Fibroblast of skin of back (primary cell): Measurements from ENCODE around the gene HOMEZ.

Experiments
- DNase-seq: peaks from one replicate; pipeline ENCODE4 v3.0.0-alpha.2; 2013

Gene HOMEZ

GRCh38 chr14:23307687-23308644 is 22.0 kb upstream of the HOMEZ start:
- DNase-seq = peak; percentile 30

GRCh38 chr14:23307146-23307530 is 21.2 kb upstream of the HOMEZ start:
- DNase-seq = no peak

GRCh38 chr14:23306412-23307145 is 20.6 kb upstream of the HOMEZ start, which contains the start of gene BCL2L2:
Gene BCL2L2, plus strand, starts transcription at chr14:23306833. Its CDS starts 935 bp downstream, at chr14:23307768.
- DNase-seq = peak; percentile 92

GRCh38 chr14:23302290-23303225 is 16.6 kb upstream of the HOMEZ start, which contains the start of gene PPP1R3E:
Gene PPP1R3E, minus strand, starts transcription at chr14:23302859. Its CDS starts 283 bp downstream, at chr14:23302576.
- peak; percentile 57 for DNase-seq

DNA sequence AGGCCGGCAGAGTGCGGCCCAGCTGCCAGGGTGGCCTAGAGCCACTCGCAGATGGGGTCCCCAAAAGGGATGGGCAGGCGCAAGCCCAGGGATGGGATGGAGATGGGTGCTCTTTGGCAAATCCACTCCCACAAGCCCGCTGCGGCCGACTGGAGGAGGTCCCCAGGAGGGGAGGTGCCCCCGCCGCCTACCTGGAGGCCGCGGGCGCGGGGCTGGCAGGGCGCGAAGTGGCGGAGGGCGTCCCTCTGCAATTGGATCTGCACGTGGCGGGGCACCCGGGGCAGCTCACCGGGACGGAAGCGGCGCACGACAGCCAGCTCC is 16.0 kb upstream of the HOMEZ start:
- DNase-seq = no peak

DNA sequence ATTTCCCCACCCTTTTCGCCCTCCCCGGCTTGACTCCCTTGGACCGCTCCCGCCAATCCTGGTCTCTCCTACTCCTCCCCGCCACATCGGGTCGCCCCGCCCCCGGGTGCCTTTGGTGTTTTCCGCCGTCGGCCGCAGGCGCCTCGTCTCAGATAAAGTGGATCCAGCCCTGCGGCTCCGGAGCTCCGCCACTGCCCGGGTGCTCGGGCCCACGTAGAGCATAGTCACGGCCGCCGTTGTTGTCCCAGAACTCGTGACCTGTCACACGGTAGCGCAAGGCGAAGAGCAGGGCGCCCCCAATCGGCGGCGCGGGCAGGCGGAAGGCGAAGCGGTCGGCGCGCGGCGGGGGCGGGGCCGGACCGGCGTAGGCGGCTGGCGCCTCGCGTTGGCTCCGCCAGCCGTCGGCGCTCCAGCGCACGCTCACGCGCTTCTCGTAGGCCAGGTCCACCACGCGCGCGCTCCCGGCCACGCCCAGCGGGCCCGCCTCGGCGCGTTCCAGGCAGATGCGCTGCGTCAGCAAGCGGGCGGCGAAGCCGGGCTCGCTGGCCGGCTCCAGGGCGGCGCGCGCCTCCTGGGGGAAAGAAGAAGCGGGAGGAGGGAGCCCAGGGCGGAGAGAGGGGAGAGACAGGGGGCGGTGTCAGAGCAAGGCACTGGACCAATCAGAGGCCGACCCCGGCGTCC is 15.5 kb upstream of the HOMEZ start:
- DNase-seq = peak; percentile 98

GRCh38 chr14:23300687-23301223 is 14.8 kb upstream of the HOMEZ start:
- DNase-seq = peak; percentile 22

- no peak for DNase-seq
Observed at GRCh38 chr14:23299986-23300686, 14.2 kb upstream of the HOMEZ start.

GRCh38 chr14:23299211-23299957 is 13.5 kb upstream of the HOMEZ start:
- DNase-seq = peak; percentile 48

GRCh38 chr14:23297611-23298277 is 11.8 kb upstream of the HOMEZ start:
- DNase-seq = no peak

DNA sequence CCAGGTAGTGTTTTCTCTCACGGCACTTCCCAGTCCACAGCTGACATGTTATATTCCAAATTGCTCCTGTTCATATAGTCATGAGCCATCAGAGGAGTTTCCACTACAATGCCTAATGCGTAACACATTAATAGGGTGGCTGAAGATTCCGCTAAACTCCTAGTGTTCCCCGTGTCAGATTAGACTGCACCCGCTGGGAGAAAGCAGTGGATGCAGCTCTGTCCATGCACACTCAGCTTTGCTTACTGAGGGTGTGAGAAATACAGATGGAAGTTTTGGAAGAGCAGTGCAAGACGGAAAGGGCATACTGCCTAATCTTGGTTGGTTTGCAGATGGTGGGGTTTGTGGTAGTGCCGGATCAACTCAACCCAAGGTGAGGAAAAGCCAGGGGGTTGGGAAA is 11.2 kb upstream of the HOMEZ start:
- no peak for DNase-seq

DNA sequence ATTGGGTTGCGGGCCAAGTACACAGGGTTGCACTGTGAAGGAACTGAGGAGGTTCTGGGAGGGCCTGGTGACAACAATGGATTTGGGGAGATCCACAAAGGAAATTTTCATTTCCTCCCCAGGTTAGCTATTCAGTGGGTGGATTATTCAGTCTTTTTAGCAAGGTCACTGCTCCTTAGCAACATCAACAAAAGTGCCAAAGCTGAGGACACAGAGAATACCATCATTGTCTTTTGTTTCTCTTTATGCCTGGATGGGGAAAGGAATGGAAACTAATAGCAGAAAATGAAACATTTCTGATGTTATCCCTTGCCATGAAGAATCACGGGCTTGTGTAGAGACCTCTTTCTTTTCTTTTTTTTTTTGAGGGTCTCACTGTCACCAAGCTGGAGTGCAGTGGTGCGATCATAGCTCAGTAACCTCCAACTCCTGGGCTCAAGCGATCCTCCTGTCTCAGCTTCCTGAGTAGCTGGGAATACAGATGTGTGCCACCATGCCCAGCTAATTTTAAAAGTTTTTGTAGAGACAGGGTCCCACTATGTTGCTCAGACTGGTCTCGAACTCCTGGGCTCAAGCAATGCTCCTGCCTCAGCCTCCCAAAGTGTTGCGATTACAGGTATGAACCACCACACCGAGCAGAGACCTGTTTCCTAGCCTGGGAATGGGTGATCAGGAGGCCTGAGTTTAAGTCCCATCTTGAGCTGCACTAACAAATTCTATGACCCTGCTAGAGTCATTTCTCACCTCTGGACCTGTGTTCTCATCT is 10.3 kb upstream of the HOMEZ start:
- DNase-seq = no peak

DNA sequence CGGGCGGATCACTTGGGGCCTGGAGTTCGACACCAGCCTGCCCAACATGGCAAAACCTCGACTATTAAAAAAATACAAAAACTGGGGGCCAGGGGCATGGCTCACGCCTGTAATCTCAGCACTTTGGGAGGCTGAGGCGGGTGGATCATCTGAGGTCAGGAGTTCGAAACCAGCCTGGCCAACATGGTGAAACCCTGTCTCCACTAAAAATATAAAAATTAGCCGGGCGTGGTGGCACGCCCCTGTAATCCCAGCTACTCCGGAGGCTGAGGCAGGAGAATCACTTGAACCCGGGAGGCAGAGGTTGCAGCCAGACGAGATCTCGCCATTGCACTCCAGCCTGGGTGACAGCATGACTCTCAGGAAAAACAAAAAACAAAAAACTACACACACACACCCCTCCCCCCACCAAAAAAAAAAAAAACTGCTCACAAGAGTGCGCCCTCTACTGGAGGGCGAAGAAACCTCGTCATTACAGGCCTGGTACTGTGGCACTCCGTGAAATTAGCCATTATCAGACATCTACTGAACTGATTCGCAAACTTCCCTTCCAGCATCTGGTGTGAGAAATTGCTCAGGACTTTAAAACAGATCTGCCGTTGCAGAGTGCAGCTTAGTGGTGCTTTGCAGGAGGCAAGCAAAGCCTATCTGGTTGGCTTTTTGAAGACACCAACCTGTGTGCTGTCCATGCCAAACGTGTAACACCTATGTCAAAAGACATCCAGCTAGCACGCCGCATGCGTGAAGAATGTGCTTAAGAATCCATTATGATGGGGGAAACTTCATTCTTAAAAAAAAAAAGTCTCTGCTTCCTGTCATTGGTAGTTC is 9.0 kb upstream of the HOMEZ start:
- DNase-seq = peak; percentile 62

DNA sequence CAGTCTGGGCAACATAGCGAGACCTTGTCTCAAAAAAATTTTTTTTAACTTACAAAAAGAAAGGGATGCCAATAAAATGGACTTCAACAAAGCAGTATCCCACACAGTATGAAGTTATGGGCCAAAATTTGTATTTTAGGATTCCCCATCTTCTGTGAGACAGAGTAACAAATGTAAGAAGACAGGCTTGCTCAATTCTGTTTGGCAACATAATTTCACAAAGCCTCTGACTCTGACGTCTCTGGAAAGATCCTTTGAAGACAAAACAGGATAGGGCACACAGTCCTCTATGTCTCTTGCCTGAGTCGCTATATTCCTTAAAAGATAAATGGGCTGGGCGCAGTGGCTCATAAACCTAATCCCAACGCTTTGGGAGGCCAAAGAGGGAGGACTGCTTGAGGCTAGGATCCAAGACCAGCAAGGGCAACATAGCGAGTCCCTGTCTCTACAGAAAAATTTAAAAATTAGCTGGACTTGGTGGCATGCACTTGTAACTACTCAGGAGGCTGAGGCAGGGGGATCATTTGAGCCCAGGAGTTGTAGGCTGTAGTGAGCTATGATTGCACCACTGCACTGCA is 1.1 kb upstream of the HOMEZ start:
- no peak for DNase-seq

DNA sequence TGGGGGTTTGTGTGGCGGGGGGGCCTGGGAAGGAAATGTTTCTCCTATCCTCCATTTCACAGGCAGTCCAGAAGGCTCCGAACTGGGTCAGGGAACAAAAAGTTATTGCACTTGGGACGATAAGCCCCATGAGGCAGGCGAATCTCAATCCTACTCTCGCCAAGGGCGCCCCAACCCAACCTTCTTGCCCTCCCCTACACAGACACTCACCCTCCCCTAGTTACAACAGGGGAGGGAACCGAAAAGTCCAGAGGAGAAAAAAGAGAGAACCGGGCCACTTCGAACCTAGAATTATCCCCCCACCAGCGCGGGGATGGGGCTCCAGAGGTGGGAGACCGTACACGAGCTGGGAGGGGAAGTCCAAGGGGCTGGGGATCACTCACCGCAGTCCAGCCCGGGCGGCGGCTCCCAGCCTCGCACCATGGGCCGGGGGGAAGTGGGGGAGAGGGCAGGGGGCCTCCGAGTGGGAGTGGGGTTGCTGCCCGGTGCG is 357 bp downstream of the HOMEZ start:
- DNase-seq = no peak

DNA sequence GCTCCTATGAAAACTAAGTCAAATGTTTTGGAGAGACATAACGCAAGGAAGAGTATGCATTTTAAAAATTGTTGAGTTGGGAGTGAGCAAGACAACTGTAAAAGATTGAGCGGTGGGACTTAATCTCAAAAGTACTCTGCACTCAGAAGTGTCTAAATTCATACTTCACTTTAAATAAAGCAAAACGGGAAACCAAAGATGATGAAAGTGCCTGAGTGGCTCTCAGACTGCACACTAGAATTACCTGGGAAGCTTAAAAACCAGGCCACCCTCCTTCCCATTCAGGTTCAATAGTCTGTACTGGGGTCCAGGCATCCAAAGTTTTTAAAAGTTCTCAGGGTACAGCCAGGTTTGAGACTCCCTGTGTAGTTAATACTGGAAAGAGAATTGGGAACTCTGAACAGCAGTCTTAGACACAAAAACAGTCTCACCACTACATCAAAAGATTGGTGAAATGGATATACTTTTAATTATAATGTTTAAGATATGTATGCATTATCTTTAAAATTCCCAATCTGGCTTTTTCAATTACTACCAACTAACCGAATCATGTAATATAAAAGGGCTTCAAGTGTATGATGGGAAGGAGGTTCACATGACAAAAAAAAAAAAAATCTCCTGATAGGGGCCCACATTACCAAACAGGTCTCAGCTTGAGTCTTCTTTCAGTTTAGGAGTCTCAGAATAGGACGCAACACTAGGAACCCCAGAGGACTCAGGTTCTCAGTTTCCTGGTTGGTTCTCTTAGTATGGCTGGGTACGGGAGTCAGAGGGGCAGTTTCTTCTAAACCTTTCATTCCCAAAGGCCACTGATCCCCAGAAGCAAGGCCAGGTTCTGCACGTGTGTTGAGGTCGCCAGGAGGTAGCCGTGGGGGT is 1.0 kb downstream of the HOMEZ start:
- no peak for DNase-seq
